DOHH2 (cell line): Measurements from ENCODE around the gene NOS1.

Experiments used
- H3F3A ChIP-seq: fragments of 200-600 bp; sonication (generic), shearing (Covaris generic); 2 replicates; pipeline ENCODE4 v1.6.0; 2016; ENCODE audit warnings: antibody characterized with exemption, mild to moderate bottlenecking; ENCODE audit not compliant: control insufficient read depth, insufficient read depth
- H3K27ac ChIP-seq: fragments of 200-600 bp; sonication (generic); 2 replicates; pipeline ENCODE4 v1.5.1; 2014; ENCODE audit warnings: low read depth, mild to moderate bottlenecking, low read length, moderate library complexity
- H3K27me3 ChIP-seq: fragments of 200-600 bp; sonication (generic); 2 replicates; pipeline ENCODE4 v1.6.1; 2014; ENCODE audit warnings: mild to moderate bottlenecking, low read length, mixed read lengths; ENCODE audit not compliant: control insufficient read depth
- H3K36me3 ChIP-seq: fragments of 200-600 bp; sonication (generic); 2 replicates; pipeline ENCODE4 v1.6.1; 2014; ENCODE audit warnings: mild to moderate bottlenecking, low read length, moderate library complexity, mixed read lengths; ENCODE audit not compliant: control insufficient read depth
- H3K4me1 ChIP-seq: fragments of 200-600 bp; sonication (generic); 2 replicates; pipeline ENCODE4 v1.6.1; 2014; ENCODE audit warnings: mild to moderate bottlenecking, low read length, mixed read lengths; ENCODE audit not compliant: control insufficient read depth
- H3K4me2 ChIP-seq: fragments of 200-600 bp; sonication (generic); 2 replicates; pipeline ENCODE4 v1.6.0; 2014; ENCODE audit warnings: mild to moderate bottlenecking, low read length, moderate library complexity
- H3K4me3 ChIP-seq: fragments of 200-600 bp; sonication (generic); 2 replicates; pipeline ENCODE4 v1.5.1; 2014; ENCODE audit warnings: mild to moderate bottlenecking, low read length, mixed read lengths
- H3K79me2 ChIP-seq: fragments of 200-600 bp; sonication (generic); 2 replicates; pipeline ENCODE4 v1.6.1; 2014; ENCODE audit warnings: mild to moderate bottlenecking, low read length, mixed read lengths; ENCODE audit not compliant: control insufficient read depth
- H3K9me2 ChIP-seq: fragments of 200-600 bp; sonication (generic); replicated peaks from 2 replicates; pipeline ENCODE4 v1.6.1; 2014; ENCODE audit warnings: mild to moderate bottlenecking, low read length, mixed read lengths; ENCODE audit not compliant: control insufficient read depth
- H3K9me3 ChIP-seq: fragments of 200-600 bp; sonication (generic); 2 replicates; pipeline ENCODE4 v1.6.1; 2014; ENCODE audit warnings: antibody characterized with exemption, low read length, mixed read lengths; ENCODE audit not compliant: control insufficient read depth, insufficient read depth
- H4K20me1 ChIP-seq: fragments of 200-600 bp; sonication (generic); 2 replicates; pipeline ENCODE4 v1.6.0; 2014; ENCODE audit warnings: low read depth, mild to moderate bottlenecking, antibody characterized with exemption, low read length, moderate library complexity; ENCODE audit not compliant: control insufficient read depth, insufficient read depth
- CTCF ChIP-seq: fragments of 200-600 bp; sonication (generic); IDR thresholded peaks from one replicate; pipeline ENCODE4 v1.5.1; 2014; ENCODE audit warnings: antibody characterized with exemption, mild to moderate bottlenecking, low read depth, low read length; ENCODE audit not compliant: poor library complexity, severe bottlenecking
- EZH2phosphoT487 ChIP-seq: fragments of 200-600 bp; sonication (generic); IDR thresholded peaks from 2 replicates; pipeline ENCODE4 v1.6.1; 2017; ENCODE audit warnings: borderline replicate concordance, mild to moderate bottlenecking, antibody characterized with exemption, low read length, moderate library complexity, mixed read lengths

The NOS1 gene

GRCh38 chr12:117333331-117333881 lies 28.0 kb downstream of the NOS1 start:
- Histone ChIP-seq H3K4me3 (no peak overlapping the region), H3K9me2 (no peaks in the 10 kb centered on the region), H3K27ac (no peak overlapping the region), H3K4me2 (no peak overlapping the region), H3K4me1 (no peaks in the 10 kb centered on the region), H3K79me2 (no peaks in the 10 kb centered on the region), H3K9me3 (no peaks in the 10 kb centered on the region), H3K36me3 (no peaks in the 10 kb centered on the region), H3F3A (no peaks in the 10 kb centered on the region), H4K20me1 (no peaks in the 10 kb centered on the region), H3K27me3 (no peaks in the 10 kb centered on the region; the same call in 1 of the 2 replicates)
- TF ChIP-seq CTCF (no peak), EZH2phosphoT487 (no peak)

GRCh38 chr12:117331691-117332090 lies 29.7 kb downstream of the NOS1 start:
- H3K9me3 ChIP-seq, result no peaks in the 10 kb centered on the region
- H3F3A ChIP-seq, result no peaks in the 10 kb centered on the region
- no peaks in the 10 kb centered on the region for H4K20me1 ChIP-seq
- H3K4me3 ChIP-seq, result no peak overlapping the region
- H3K27me3 ChIP-seq, result no peaks in the 10 kb centered on the region; the same call in 1 of the 2 replicates
- TF ChIP-seq CTCF (peak; percentile 27), EZH2phosphoT487 (no peak)
- H3K36me3 ChIP-seq, result no peaks in the 10 kb centered on the region
- H3K4me1 ChIP-seq, result no peaks in the 10 kb centered on the region
- no peaks in the 10 kb centered on the region for H3K79me2 ChIP-seq
- H3K9me2 ChIP-seq, result no peaks in the 10 kb centered on the region
- no peak overlapping the region for H3K4me2 ChIP-seq
- no peak overlapping the region for H3K27ac ChIP-seq

GRCh38 chr12:117330441-117331113 lies 30.8 kb downstream of the NOS1 start:
- Histone ChIP-seq H3K9me2 (no peaks in the 10 kb centered on the region), H3K4me1 (no peaks in the 10 kb centered on the region), H4K20me1 (no peaks in the 10 kb centered on the region), H3K79me2 (no peaks in the 10 kb centered on the region), H3K27ac (no peak overlapping the region), H3K36me3 (no peaks in the 10 kb centered on the region), H3K4me3 (no peak overlapping the region), H3K27me3 (no peaks in the 10 kb centered on the region; the same call in 1 of the 2 replicates), H3K4me2 (no peak overlapping the region), H3F3A (no peaks in the 10 kb centered on the region), H3K9me3 (no peaks in the 10 kb centered on the region)
- TF ChIP-seq EZH2phosphoT487, result no peak
- TF ChIP-seq CTCF, result no peak
